ENCODE measurements around the gene MRPL46. TPM values are rescaled to one million over a fixed set of nuclear protein-coding genes. Genes with fewer than 3 reads are reported as not detected.

Gene MRPL46
- total and polyA plus RNA-seq, 5 donors from 2014 or later = 11.8 to 72.9 (median 66.7) TPM

- H3K27ac Mint-ChIP-seq = no peak overlapping the region
- no peaks in the 10 kb centered on the region for H3K36me3 ChIP-seq (ENCODE audit: control insufficient read depth, insufficient read depth, low read length)
- H3K4me3 ChIP-seq (ENCODE audit: low read depth, low read length) = no peak overlapping the region
- no peaks in the 10 kb centered on the region for H3K4me1 ChIP-seq (ENCODE audit: control insufficient read depth, insufficient read depth, low read length, poor library complexity, severe bottlenecking)
- no peaks in the 10 kb centered on the region for H3K9me3 ChIP-seq (ENCODE audit: control insufficient read depth in 2 of 2, low read length in 2 of 2)
- H3K4me1 Mint-ChIP-seq = no peaks in the 10 kb centered on the region
- no peak overlapping the region for H3K4me3 Mint-ChIP-seq
- H3K27ac ChIP-seq (ENCODE audit: insufficient read depth, low read length, poor library complexity, severe bottlenecking) = no peak overlapping the region
- H3K9me3 Mint-ChIP-seq = no peaks in the 10 kb centered on the region
- H3K36me3 Mint-ChIP-seq = no peaks in the 10 kb centered on the region
- H3K27me3 Mint-ChIP-seq = peaks cover 43% of the 10 kb centered on the region
- H3K27me3 ChIP-seq (ENCODE audit: control insufficient read depth, insufficient read depth, low read length) = peaks cover 8% of the 10 kb centered on the region
- no peak for DNase-seq
- no peak for ATAC-seq (ENCODE audit: low read depth in 2 of 2)
These were observed 40.9 kb downstream of the MRPL46 start for GRCh38 chr15:88426304-88426703.

DNA sequence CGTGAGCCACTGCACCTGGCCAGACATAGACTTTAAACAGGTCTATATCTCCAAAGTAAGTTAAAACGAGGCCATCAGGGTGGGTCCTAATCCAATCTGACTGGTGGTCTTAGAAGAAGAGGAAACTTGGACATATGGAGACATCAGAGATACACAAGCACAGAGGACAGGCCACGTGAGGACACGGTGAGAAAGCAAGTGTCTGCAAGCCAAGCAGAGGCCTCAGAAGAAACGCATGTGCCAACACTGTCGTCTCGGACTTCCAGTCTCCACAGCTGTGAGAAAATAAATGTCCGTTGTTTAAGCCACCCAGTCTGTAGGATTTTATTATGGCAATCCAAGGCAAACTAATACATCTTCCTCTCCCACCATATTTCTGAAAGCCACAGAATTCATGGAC lies 43.9 kb downstream of the MRPL46 start:
- DNase-seq = no peak
- Histone ChIP-seq H3K9me3 (ENCODE audit: control insufficient read depth in 2 of 2, low read length in 2 of 2) (no peaks in the 10 kb centered on the region), H3K27ac (ENCODE audit: insufficient read depth, low read length, poor library complexity, severe bottlenecking) (no peak overlapping the region), H3K4me1 (ENCODE audit: control insufficient read depth, insufficient read depth, low read length, poor library complexity, severe bottlenecking) (no peaks in the 10 kb centered on the region), H3K36me3 (ENCODE audit: control insufficient read depth, insufficient read depth, low read length) (no peaks in the 10 kb centered on the region), H3K4me3 (ENCODE audit: low read depth, low read length) (no peak overlapping the region), H3K27me3 (ENCODE audit: control insufficient read depth, insufficient read depth, low read length) (peaks cover 6% of the 10 kb centered on the region)
- H3K27me3 Mint-ChIP-seq = peaks cover 45% of the 10 kb centered on the region
- no peak overlapping the region for H3K27ac Mint-ChIP-seq
- no peaks in the 10 kb centered on the region for H3K36me3 Mint-ChIP-seq
- peaks cover 0 to 3% (median 0%) of the 10 kb centered on the region in 7 donors for H3K9me3 Mint-ChIP-seq
- no peaks in the 10 kb centered on the region for H3K4me1 Mint-ChIP-seq
- no peak overlapping the region for H3K4me3 Mint-ChIP-seq
- ATAC-seq (ENCODE audit: low read depth in 2 of 2) = no peak

DNA sequence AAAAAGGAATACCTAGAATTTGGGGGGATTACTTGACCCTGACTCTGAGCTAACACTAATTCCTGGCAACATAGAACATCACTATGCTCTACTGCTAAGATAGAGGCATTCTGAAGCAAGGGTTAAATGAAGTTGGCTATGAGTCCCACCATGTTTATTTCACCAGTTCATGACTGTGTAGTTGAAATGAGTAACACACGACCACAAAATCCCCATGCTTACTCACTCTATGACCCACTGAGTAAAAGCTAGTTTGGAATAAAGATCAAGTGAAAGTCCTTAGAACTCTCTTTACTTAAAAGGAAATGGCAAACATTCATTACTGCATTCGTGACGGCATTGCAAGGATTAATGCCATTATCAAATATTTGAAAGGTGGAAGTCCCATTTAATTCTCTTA lies 47.4 kb downstream of the MRPL46 start:
- Histone ChIP-seq H3K4me3 (ENCODE audit: low read depth, low read length) (no peak overlapping the region), H3K27ac (ENCODE audit: insufficient read depth, low read length, poor library complexity, severe bottlenecking) (no peak overlapping the region), H3K27me3 (ENCODE audit: control insufficient read depth, insufficient read depth, low read length) (peaks cover 2% of the 10 kb centered on the region), H3K4me1 (ENCODE audit: control insufficient read depth, insufficient read depth, low read length, poor library complexity, severe bottlenecking) (no peaks in the 10 kb centered on the region), H3K36me3 (ENCODE audit: control insufficient read depth, insufficient read depth, low read length) (no peaks in the 10 kb centered on the region), H3K9me3 (ENCODE audit: control insufficient read depth in 2 of 2, low read length in 2 of 2) (no peaks in the 10 kb centered on the region)
- Mint-ChIP-seq H3K36me3 (no peaks in the 10 kb centered on the region), H3K27ac (no peak overlapping the region), H3K4me3 (no peak overlapping the region), H3K4me1 (no peaks in the 10 kb centered on the region), H3K9me3 (peaks cover 0 to 3% (median 0%) of the 10 kb centered on the region in 7 donors), H3K27me3 (peaks cover 34% of the 10 kb centered on the region)
- ATAC-seq (ENCODE audit: low read depth in 2 of 2) = no peak
- DNase-seq = no peak

Other genes with a start within 250 kb of the MRPL46 start
- not detected for gene NTRK3, start 210.6 kb downstream of the MRPL46 start, total RNA-seq
- not detected for gene NTRK3, start 210.6 kb downstream of the MRPL46 start, polyA plus RNA-seq
- gene MRPS11, start 320 bp upstream of the MRPL46 start, total RNA-seq = 21.8 TPM
- 10 to 100 TPM; 48.6 to 64.2 (median 60.5) TPM for gene MRPS11, start 320 bp upstream of the MRPL46 start, polyA plus RNA-seq
- gene DET1, start 79.3 kb upstream of the MRPL46 start, total RNA-seq = 4.6 TPM
- 1 to 10 TPM; 1.0 to 2.2 (median 1.7) TPM for gene DET1, start 79.3 kb upstream of the MRPL46 start, polyA plus RNA-seq
- gene AEN, start 154.0 kb upstream of the MRPL46 start, total RNA-seq = 52.4 TPM
- gene AEN, start 154.0 kb upstream of the MRPL46 start, polyA plus RNA-seq = 10 to 100 TPM; 28.7 to 37.7 (median 35.4) TPM
- 257 TPM for gene ISG20, start 171.6 kb upstream of the MRPL46 start, total RNA-seq
- gene ISG20, start 171.6 kb upstream of the MRPL46 start, polyA plus RNA-seq = 100 to 1,000 TPM; 724 to 832 (median 792) TPM